Mammary epithelial cell (primary cell): Measurements from ENCODE around the gene TCERG1L.

ENCODE experiments used
- EZH2 ChIP-seq: IDR thresholded peaks from 2 replicates; pipeline ENCODE4 v1.6.1; 2012; ENCODE audit warnings: low read length, inconsistent platforms, borderline replicate concordance
- TF ChIP-seq, protein P1 (sequence below), 2 donors: IDR thresholded peaks in 1 of 2; conservative IDR thresholded peaks in 1 of 2; 2 replicates each; pipeline ENCODE4 v1.5.1; 2011 to 2012; ENCODE audit warnings: inconsistent platforms in 2 of 2, low read length in 2 of 2, mild to moderate bottlenecking in 2 of 2, control low read depth in 1 of 2, low read depth in 1 of 2; ENCODE audit not compliant: insufficient read depth in 1 of 2; ENCODE audit errors: extremely low read depth in 1 of 2

- TF ChIP-seq, protein P1, sequence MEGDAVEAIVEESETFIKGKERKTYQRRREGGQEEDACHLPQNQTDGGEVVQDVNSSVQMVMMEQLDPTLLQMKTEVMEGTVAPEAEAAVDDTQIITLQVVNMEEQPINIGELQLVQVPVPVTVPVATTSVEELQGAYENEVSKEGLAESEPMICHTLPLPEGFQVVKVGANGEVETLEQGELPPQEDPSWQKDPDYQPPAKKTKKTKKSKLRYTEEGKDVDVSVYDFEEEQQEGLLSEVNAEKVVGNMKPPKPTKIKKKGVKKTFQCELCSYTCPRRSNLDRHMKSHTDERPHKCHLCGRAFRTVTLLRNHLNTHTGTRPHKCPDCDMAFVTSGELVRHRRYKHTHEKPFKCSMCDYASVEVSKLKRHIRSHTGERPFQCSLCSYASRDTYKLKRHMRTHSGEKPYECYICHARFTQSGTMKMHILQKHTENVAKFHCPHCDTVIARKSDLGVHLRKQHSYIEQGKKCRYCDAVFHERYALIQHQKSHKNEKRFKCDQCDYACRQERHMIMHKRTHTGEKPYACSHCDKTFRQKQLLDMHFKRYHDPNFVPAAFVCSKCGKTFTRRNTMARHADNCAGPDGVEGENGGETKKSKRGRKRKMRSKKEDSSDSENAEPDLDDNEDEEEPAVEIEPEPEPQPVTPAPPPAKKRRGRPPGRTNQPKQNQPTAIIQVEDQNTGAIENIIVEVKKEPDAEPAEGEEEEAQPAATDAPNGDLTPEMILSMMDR (conservative IDR thresholded peaks at IDR 0.05 in 1 of 2, IDR thresholded peaks at IDR 0.05 in 1 of 2; ENCODE audit: extremely low read depth in 1 of 2, insufficient read depth in 1 of 2, low read depth in 1 of 2, low read length in 2 of 2), result no peak
- no peak for TF ChIP-seq EZH2
Measured at GRCh38 chr10:131141645-131142516, 169.6 kb downstream of the TCERG1L start.
